D721Med (cell line): Measurements from ENCODE around the gene ATXN1.

Experiments
- DNase-seq: peaks from one replicate; pipeline ENCODE4 v3.0.0; 2011; ENCODE audit warnings: low spot score; ENCODE audit not compliant: insufficient read length
- FAIRE-seq: peaks from 2 replicates; lab custom pipeline; 2011; peaks lifted over from hg19 to GRCh38; lab: Jason Lieb, UNC
- CTCF ChIP-seq: IDR thresholded peaks from 2 replicates; pipeline ENCODE4 v1.5.1; 2012; ENCODE audit warnings: mild to moderate bottlenecking, control low read depth; ENCODE audit not compliant: insufficient read depth; ENCODE audit errors: missing control alignments

Gene ATXN1

GRCh38 chr6:16427124-16427523 lies 334.1 kb downstream of the ATXN1 start:
- DNase-seq (no peak), FAIRE-seq (no peak)
- TF ChIP-seq CTCF, result no peak

- DNase-seq (no peak), FAIRE-seq (no peak)
Measured at GRCh38 chr6:16425881-16426615, 335.2 kb downstream of the ATXN1 start.

GRCh38 chr6:16421462-16421960 lies 339.7 kb downstream of the ATXN1 start:
- TF ChIP-seq CTCF, result no peak
- no peak for FAIRE-seq
- no peak for DNase-seq

More at GRCh38 chr6:16425881-16426615, 335.2 kb downstream of the ATXN1 start:
- no peak for TF ChIP-seq CTCF

DNA sequence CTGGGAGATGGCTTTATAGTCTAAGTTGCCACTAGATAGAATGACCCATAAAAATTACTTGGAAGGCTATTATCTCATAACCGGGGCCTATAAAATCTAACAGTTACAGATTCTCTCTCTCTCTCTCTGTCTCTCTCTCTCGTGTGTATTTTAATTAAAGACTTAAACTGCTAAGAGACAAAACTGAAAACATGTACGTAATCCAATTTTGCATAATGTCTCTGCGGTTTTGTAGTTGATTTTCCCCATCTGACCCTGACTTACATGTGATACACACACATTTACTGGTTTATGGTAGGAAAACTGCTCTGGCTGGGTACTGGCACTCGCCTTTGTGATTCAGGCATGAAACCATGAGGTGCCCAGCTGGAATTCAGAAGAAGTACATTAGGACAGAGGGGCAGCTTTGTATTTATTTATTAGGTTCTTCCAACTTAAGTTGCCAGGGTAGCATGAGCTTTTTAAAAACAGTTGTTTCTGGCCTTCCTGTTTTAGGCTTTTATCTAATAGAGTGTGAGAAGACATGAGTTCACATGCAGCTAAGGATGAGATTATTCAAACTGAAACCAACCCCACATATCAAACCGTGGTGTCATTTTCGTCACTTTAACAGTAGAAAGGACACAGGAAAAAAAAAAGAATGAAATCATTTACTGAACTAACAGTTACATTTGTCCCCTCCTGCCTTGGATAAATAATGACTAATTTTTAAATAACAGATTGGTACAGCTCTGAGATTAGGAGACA lies 340.4 kb downstream of the ATXN1 start:
- FAIRE-seq (no peak), DNase-seq (no peak)
- no peak for TF ChIP-seq CTCF

DNA sequence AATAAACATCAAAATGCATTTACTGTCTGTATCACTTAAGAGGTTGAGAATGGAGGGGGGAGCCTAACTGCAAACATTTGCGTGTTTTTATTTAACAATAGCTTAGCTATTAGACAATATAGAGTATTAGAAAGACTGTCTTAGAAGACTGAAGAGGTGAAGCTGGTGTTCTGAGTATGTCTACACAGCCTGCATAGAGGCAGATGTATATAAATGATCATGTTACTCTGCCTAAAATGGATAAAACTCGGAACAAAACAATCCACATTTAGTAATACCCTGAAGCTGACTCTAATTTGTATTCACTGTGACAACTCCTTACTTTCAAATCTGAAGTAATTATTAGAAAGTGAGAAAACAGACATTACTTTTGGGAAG lies 340.9 kb downstream of the ATXN1 start:
- no peak for DNase-seq
- no peak for FAIRE-seq
- TF ChIP-seq CTCF, result no peak

DNA sequence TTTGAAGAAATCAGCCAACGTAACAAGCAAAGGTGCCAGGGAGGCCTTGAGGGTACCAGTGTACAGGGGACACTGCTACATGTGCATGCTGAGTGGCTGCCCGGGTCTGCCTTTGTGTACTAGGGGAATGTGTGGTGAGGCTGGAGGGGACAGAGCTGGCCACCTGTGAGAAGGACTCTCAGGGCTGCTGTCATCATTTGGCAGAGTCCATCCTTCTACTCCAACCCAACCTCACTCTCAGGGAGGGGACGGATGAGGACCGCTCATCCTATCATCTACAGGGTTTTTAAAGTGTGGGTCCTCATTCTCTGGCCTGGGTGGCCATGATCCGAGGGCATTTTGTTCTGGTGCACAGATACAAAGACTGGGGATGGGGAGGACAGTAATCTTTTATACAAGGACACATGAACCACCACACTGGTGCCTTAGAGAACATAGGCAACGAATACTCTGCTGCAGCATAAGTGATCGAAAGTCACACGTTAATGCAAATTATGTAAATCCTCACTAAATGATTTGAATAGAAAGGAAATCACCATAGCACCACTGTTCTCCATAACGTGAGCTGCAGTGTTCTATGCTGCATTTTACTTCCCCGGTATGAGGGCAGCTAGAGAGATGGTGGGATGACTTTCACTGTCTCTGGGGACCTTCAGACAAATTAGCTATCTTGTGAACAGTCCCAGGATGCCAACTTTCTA lies 341.5 kb downstream of the ATXN1 start:
- TF ChIP-seq CTCF, result no peak
- no peak for FAIRE-seq
- DNase-seq, result no peak
